IMR-90 (cell line): ENCODE results near the gene ITGB5. TPM values are rescaled to one million over a fixed set of nuclear protein-coding genes. Genes with fewer than 3 reads are reported as not detected.

Experiments used
- ATAC-seq: fragments of 200-7000 bp; cut with Tn5 transposase; 2 replicates; pipeline ENCODE4 v1.9.1; 2020; ENCODE audit warnings: low read depth, mild to moderate bottlenecking, moderate library complexity
- BruUV-seq: library from RNA; stranded (reverse); fragments of 400-500 nt; replicated peaks from 2 replicates; lab custom pipeline; 2021; lab: Mats Ljungman, UMichigan
- CTCF ChIA-PET: fragments of 300-600 bp; formaldehyde crosslinking; extraction: SDS; loops from one replicate; lab custom pipeline; 2021; ENCODE audit warnings: antibody characterized with exemption; lab: Yijun Ruan, JAX
- POLR2A ChIA-PET: fragments of 300-600 bp; sonication (Branson Sonifier 250); formaldehyde crosslinking; loops from one replicate; lab custom pipeline; 2022; ENCODE audit warnings: antibody characterized with exemption; ENCODE audit not compliant: unreplicated experiment; lab: Charles Lee
- DNase-seq: peaks from one replicate; pipeline ENCODE4 v3.0.0; 2013
- H2AFZ ChIP-seq: replicated peaks from 2 replicates; pipeline ENCODE3; 2013; ENCODE audit warnings: low read length, mild to moderate bottlenecking; ENCODE audit not compliant: poor library complexity
- H2AK5ac ChIP-seq: 2 replicates; pipeline ENCODE4 v1.6.1; 2013; ENCODE audit warnings: low read depth, low read length, inconsistent platforms
- H2AK9ac ChIP-seq: replicated peaks from 2 replicates; pipeline ENCODE3; 2013; ENCODE audit warnings: mild to moderate bottlenecking, low read depth, low read length, moderate library complexity; ENCODE audit not compliant: poor library complexity
- H2BK120ac ChIP-seq: 2 replicates; pipeline ENCODE4 v1.6.1; 2013; ENCODE audit warnings: low read depth, low read length, inconsistent platforms
- H2BK15ac ChIP-seq: 3 replicates; pipeline ENCODE4 v1.6.1; 2013; ENCODE audit warnings: low read depth, low read length, inconsistent platforms
- H2BK20ac ChIP-seq: 2 replicates; pipeline ENCODE4 v1.6.1; 2013; ENCODE audit warnings: low read depth, mild to moderate bottlenecking, inconsistent platforms, low read length, moderate library complexity
- H2BK5ac ChIP-seq: 2 replicates; pipeline ENCODE4 v1.6.1; 2013; ENCODE audit warnings: mild to moderate bottlenecking, low read depth, low read length, inconsistent platforms; ENCODE audit not compliant: poor library complexity, severe bottlenecking
- H3K14ac ChIP-seq: replicated peaks from 2 replicates; pipeline ENCODE4 v1.6.1; 2013; ENCODE audit warnings: low read depth, low read length, inconsistent platforms
- H3K18ac ChIP-seq: 2 replicates; pipeline ENCODE4 v1.6.1; 2013; ENCODE audit warnings: low read depth, low read length, control low read depth
- H3K23ac ChIP-seq: 2 replicates; pipeline ENCODE4 v1.6.1; 2013; ENCODE audit warnings: low read depth, low read length, inconsistent platforms
- H3K27ac ChIP-seq: 2 replicates; pipeline ENCODE4 v1.5.1; 2013; ENCODE audit warnings: mild to moderate bottlenecking, control low read depth, low read length; ENCODE audit not compliant: insufficient read depth
- H3K27me3 ChIP-seq: 2 replicates; pipeline ENCODE4 v1.6.1; 2013; ENCODE audit warnings: low read length; ENCODE audit not compliant: control insufficient read depth, insufficient read depth
- H3K36me3 ChIP-seq: 2 replicates; pipeline ENCODE4 v1.6.1; 2013; ENCODE audit warnings: low read length, mixed read lengths; ENCODE audit not compliant: control insufficient read depth, insufficient read depth
- H3K4ac ChIP-seq: 2 replicates; pipeline ENCODE4 v1.6.1; 2013; ENCODE audit warnings: low read depth, low read length, inconsistent platforms
- H3K4me1 ChIP-seq: 2 replicates; pipeline ENCODE4 v1.6.1; 2013; ENCODE audit warnings: low read length, mixed read lengths; ENCODE audit not compliant: control insufficient read depth, insufficient read depth
- H3K4me2 ChIP-seq: 2 replicates; pipeline ENCODE4 v1.6.1; 2013; ENCODE audit warnings: low read depth, mild to moderate bottlenecking, control low read depth, low read length, moderate library complexity
- H3K4me3 ChIP-seq: 2 replicates; pipeline ENCODE4 v1.5.1; 2013; ENCODE audit warnings: low read depth, mild to moderate bottlenecking, control low read depth, low read length, moderate library complexity; ENCODE audit not compliant: insufficient read depth
- H3K56ac ChIP-seq: 2 replicates; pipeline ENCODE4 v1.6.1; 2013; ENCODE audit warnings: low read length, inconsistent platforms; ENCODE audit not compliant: insufficient read depth; ENCODE audit errors: extremely low read depth
- H3K79me1 ChIP-seq, 2 experiments: 2 replicates each; pipeline ENCODE4 v1.6.1; 2013; ENCODE audit warnings: low read length in 2 of 2, inconsistent platforms in 1 of 2, low read depth in 1 of 2
- H3K9ac ChIP-seq: 2 replicates; pipeline ENCODE4 v1.6.1; 2013; ENCODE audit warnings: low read depth, low read length, control low read depth
- H3K9me1 ChIP-seq: 2 replicates; pipeline ENCODE4 v1.6.1; 2013; ENCODE audit warnings: low read length, inconsistent platforms; ENCODE audit not compliant: insufficient read depth
- H3K9me3 ChIP-seq: 2 replicates; pipeline ENCODE4 v1.6.1; 2013; ENCODE audit warnings: low read length; ENCODE audit not compliant: control insufficient read depth, insufficient read depth
- H4K20me1 ChIP-seq: 2 replicates; pipeline ENCODE4 v1.6.1; 2013; ENCODE audit warnings: low read length, inconsistent platforms; ENCODE audit not compliant: insufficient read depth
- H4K5ac ChIP-seq: 2 replicates; pipeline ENCODE4 v1.6.1; 2013; ENCODE audit warnings: mild to moderate bottlenecking, low read depth, low read length, control low read depth
- H4K8ac ChIP-seq, 2 experiments: 2 replicates each; pipeline ENCODE4 v1.6.1; 2013; ENCODE audit warnings: low read depth in 2 of 2, low read length in 2 of 2, control low read depth in 1 of 2, inconsistent platforms in 1 of 2
- H4K91ac ChIP-seq: 2 replicates; pipeline ENCODE4 v1.6.1; 2013; ENCODE audit warnings: low read depth, low read length, inconsistent platforms; ENCODE audit not compliant: insufficient read depth
- CEBPB ChIP-seq: IDR thresholded peaks from 2 replicates; pipeline ENCODE4 v1.6.1; 2012; ENCODE audit warnings: low read depth, low read length, improper control_type of control experiment
- CHD1 ChIP-seq: IDR thresholded peaks from 2 replicates; pipeline ENCODE4 v1.6.1; 2012; ENCODE audit warnings: low read depth, low read length, improper control_type of control experiment
- FOS ChIP-seq: fragments of 150-350 bp; IDR thresholded peaks from 2 replicates; pipeline ENCODE4 v1.6.1; 2016; ENCODE audit warnings: low read depth, low read length
- RCOR1 ChIP-seq: IDR thresholded peaks from 2 replicates; pipeline ENCODE4 v1.6.1; 2012; ENCODE audit warnings: mild to moderate bottlenecking, low read length, improper control_type of control experiment; ENCODE audit not compliant: insufficient replicate concordance
- RFX5 ChIP-seq: IDR thresholded peaks from 2 replicates; pipeline ENCODE4 v1.8.0; 2012; ENCODE audit warnings: low read depth, mild to moderate bottlenecking, low read length, moderate library complexity
- WGBS, 2 experiments: methylation state at CpG; one replicate each; pipeline versions ENCODE4 v1.1.5 to v1.1.7; 2013; ENCODE audit warnings: missing lambda C conversion rate in 2 of 2; ENCODE audit not compliant: insufficient read length in 1 of 2; ENCODE audit errors: extremely low coverage in 2 of 2; 5-methylcytosine and 5-hydroxymethylcytosine counted together
- dilution Hi-C: fragments of 300-500 bp; cut with HindIII; formaldehyde crosslinking; loops from one replicate; pipeline ENCODE4 v1.14.3; 2018; ENCODE audit warnings: low sequenced_read_pairs; ENCODE audit not compliant: unreplicated experiment
- in situ Hi-C: fragments of 300-500 bp; cut with MboI; formaldehyde crosslinking; loops from 3 replicates; pipeline ENCODE4 v1.14.3; 2019; ENCODE audit warnings: low sequenced_read_pairs, inconsistent platforms, mixed read lengths
- intact Hi-C: fragments of 100-400 bp; cut with micrococcal nuclease; formaldehyde crosslinking; loops from 2 replicates; pipeline ENCODE4 v1.10.0; 2022
- polyA plus RNA-seq, 3 experiments: library from polyadenylated mRNA; depleted of rRNA; stranded (reverse); fragments of >200 nt; gene quantifications; 2 replicates each; pipeline ENCODE4 v1.2.3, GENCODE V29; 2012; ENCODE audit warnings: low replicate concordance in 1 of 3
- total RNA-seq: library from RNA; depleted of rRNA; stranded (reverse); fragments of >200 nt; gene quantifications from 2 replicates; pipeline ENCODE4 v1.2.3, GENCODE V29; 2012
- TF ChIP-seq, protein P1 (sequence below): fragments of 150-350 bp; IDR thresholded peaks from 2 replicates; pipeline ENCODE4 v1.6.1; 2017; ENCODE audit warnings: mild to moderate bottlenecking, antibody characterized with exemption, low read length, low read depth

The ITGB5 gene
- total and polyA plus RNA-seq, 2 of the 4 experiments (the other 2 are of a cell fraction) = 85.0 to 101 TPM

DNA sequence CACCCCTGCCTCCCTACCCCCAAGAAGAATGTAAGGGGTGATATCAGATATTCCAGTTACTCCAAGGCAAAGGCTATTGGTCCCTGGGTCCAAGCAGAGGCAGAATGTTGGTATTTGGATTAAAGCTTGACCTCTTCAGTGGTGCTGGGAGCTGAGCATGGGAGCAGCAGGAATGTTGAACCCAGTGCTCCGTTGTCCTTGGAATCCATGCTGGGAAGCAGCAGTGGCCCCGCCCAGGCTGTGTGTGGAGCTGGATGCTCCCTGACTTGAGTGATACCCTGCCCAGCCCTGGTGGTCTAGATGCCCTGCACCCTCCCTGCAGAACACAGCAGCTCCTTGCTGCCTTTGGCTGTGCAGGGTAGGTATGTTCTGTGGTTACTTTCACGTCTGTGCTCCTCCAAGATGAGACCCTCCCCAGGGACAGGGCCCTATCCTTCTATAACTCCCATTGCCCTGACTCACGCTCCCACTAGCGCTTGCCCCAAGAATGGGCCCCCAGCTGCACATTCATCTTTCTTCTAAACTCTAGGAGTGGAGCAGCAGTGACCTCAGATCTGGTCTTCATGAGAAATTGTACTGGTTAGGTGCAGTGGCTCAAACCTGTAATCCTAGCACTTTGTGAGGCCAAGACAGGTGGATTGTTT lies 121.8 kb downstream of the ITGB5 start:
- Histone ChIP-seq H3K56ac (no peak overlapping the region), H2BK15ac (no peak overlapping the region), H2AFZ (no peak overlapping the region), H3K4me1 (peaks cover 4% of the 10 kb centered on the region; the same call in 1 of the 2 replicates), H2BK20ac (no peak overlapping the region), H3K4me2 (no peak overlapping the region), H4K5ac (no peak overlapping the region), H3K14ac (no peak overlapping the region), H3K9me1 (0 out of 2 replicates have a peak, but pooled peaks cover 2% of the 10 kb centered on the region), H3K27me3 (no peaks in the 10 kb centered on the region), H2BK5ac (no peak overlapping the region), H4K8ac (no peak overlapping the region), H2AK5ac (no peak overlapping the region), H3K36me3 (peaks cover 53% of the 10 kb centered on the region), H3K18ac (no peak overlapping the region), H2AK9ac (no peak overlapping the region), H4K91ac (no peak overlapping the region), H3K27ac (no peak overlapping the region), H3K23ac (no peak overlapping the region), H3K9me3 (no peaks in the 10 kb centered on the region), H4K20me1 (0 out of 2 replicates have a peak, but pooled peaks cover 2% of the 10 kb centered on the region), H3K9ac (no peak overlapping the region), H3K4me3 (no peak overlapping the region), H3K4ac (no peak overlapping the region), H2BK120ac (no peak overlapping the region), H3K79me1 (peaks cover 0 to 10% of the 10 kb centered on the region in 2 experiments; a peak in 2 of 4 replicates)
- in situ Hi-C loops (loop anchor here (10.0 kb wide), 1 partner anchor 669 kb away; no protein-coding TSS in a partner anchor), dilution Hi-C loops (loop anchor here (25.0 kb wide), 1 partner anchor 122 kb away; the partner anchor contains the start of gene ITGB5), intact Hi-C loops (no loop called here)
- BruUV-seq = no TSS peak
- ATAC-seq (no peak), DNase-seq (no peak)
- no peak for TF ChIP-seq CEBPB
- TF ChIP-seq RCOR1 = no peak
- no peak for TF ChIP-seq FOS
- no peak for TF ChIP-seq CHD1
- TF ChIP-seq RFX5 = no peak
- TF ChIP-seq, protein P1, sequence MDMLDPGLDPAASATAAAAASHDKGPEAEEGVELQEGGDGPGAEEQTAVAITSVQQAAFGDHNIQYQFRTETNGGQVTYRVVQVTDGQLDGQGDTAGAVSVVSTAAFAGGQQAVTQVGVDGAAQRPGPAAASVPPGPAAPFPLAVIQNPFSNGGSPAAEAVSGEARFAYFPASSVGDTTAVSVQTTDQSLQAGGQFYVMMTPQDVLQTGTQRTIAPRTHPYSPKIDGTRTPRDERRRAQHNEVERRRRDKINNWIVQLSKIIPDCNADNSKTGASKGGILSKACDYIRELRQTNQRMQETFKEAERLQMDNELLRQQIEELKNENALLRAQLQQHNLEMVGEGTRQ = no peak
- WGBS, 2 experiments = 94% methylated on average over 2 of the region's 5 CpGs; no CpG with 5 or more reads in 1 of the 2 experiments
- ChIA-PET CTCF (no interaction called here), POLR2A (no interaction called here)
